GM18868 (cell line): ENCODE measurements around the gene TTC28.

Experiments
- ATAC-seq: cut with Tn5 transposase; IDR thresholded peaks from one replicate; pipeline ENCODE4 v1.9.1; 2021; ENCODE audit warnings: mild to moderate bottlenecking, moderate library complexity; ENCODE audit not compliant: unreplicated experiment

Gene TTC28

DNA sequence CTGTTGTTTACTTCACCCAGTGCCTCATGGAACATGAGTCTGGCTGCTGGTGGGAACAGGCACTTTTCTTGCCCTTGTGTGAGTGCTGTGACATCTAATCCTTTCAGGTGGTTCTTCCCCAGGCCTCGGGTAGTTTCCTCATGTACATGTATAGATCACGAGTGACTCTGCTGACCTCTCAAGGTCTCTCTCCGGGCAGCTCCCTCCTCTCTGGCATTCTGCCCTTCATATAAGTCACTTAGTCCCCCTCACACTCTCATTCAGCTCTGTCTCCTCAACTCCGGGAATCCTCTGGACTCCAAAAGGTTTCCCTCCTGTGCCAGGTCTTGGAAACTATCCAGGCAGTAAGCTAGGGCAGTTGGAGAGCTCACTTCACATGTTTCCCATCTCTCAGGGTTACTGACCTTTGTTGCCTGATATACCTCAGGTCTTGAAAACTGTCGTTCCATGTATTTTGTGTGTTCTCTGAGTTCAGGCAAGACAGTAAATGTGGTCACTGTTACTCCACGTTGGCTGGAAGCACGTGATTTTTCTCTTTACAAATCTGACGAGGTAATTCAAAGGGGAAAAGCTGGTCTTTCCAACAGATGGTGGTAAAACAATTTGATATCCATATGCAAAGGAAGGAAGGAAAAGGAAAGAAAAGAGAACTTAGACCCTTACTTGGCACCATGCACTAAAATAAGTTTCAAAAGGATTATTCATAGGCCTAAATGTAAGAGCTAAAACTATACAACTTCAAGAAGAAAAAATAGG, 720.1 kb downstream of the TTC28 start:
- ATAC-seq = no peak

DNA sequence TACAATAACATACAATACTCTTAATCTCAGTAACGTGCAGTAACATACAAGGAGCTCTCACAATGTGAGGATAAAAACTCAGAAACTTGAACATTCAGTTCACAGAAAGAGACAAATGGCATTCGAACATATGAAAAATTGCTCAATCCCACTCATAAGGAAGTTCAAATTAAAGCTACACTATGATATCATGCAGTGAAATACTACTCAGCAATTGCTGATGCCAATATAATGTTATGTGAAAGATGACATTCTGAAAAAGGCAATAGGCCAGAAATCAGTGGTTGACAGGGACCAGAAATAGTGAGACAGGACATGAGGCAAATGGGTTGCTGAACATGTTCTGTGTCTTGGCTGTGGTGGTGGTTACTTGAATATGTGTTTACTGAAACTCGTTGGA, 726.9 kb downstream of the TTC28 start:
- no peak for ATAC-seq

GRCh38 chr22:27952091-27952490, 727.5 kb downstream of the TTC28 start:
- ATAC-seq = no peak

GRCh38 chr22:27949421-27949820, 730.2 kb downstream of the TTC28 start:
- no peak for ATAC-seq

DNA sequence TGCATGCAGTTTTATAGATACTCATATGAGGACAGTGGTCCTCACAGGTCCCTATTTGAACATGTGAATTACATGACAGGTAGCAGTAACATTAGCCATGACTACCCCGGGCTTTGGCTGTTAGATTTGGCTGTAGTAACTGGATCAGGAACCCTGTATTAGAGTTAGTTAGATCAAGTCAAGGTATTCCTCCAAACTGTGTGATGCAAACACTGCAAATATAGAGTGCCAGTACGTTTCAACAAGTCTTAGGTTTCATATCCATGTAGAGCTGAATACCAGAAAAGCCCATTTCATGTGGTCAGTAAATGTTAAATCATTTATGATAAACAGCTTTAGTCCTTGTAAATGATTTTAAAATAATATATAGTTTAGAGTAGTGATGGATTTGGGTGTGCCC, 731.1 kb downstream of the TTC28 start:
- no peak for ATAC-seq

- no peak for ATAC-seq
Observed at GRCh38 chr22:27947448-27947847, 732.2 kb downstream of the TTC28 start.

DNA sequence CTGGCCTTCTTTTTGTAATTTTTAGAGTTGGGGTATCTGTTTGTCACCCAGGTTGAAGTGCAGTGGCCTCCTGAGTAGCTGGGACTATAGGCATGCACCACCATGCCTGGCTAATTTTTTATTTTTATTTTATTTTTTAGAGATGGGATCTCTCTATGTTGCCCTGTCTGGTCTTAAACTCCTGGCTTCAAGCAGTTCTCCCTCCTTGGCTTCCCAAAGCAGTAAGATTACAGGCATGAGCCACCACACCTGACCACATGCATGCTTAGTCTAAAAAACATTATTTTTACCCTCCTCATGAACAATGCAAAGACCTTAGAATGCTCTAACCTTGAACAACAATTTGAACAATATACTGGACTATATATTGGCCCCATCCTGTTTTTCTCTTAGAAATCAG, 738.5 kb downstream of the TTC28 start:
- no peak for ATAC-seq

DNA sequence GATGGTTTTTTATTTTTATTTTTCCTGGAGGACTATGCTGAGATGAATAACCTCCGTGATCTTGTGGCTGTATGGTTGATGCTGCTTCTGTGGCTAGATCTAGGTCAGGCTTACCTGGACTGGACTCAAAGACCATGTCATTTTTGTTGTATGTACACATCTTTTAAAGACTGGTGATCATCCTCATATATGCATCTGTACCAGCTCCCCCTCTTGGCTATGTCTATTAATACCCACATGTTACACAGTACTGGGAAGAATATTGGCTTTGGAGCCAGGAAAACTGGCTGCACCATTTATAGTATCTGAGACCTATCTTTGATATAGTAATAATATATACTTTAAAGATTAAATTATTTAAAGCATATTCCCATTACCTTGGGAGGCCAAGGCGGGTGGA, 742.2 kb downstream of the TTC28 start:
- no peak for ATAC-seq

DNA sequence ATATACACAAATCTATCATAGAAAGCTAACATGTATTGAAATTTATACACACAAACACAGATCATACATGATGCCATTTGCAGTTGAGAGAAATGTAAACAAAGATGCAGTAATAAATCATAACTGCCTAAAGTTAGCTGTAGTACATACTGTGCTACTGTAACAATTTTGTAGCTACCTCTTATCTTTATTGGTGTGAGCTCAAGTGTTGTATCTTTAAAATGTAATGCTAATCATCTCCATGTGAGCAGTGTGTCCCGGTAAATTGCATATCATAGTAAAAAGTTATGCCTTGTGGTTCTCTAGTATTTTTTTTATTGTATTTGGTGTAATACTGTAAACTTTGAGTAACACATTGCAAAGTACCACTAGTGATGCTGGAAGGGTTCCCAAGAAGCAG, 743.7 kb downstream of the TTC28 start:
- ATAC-seq = no peak

DNA sequence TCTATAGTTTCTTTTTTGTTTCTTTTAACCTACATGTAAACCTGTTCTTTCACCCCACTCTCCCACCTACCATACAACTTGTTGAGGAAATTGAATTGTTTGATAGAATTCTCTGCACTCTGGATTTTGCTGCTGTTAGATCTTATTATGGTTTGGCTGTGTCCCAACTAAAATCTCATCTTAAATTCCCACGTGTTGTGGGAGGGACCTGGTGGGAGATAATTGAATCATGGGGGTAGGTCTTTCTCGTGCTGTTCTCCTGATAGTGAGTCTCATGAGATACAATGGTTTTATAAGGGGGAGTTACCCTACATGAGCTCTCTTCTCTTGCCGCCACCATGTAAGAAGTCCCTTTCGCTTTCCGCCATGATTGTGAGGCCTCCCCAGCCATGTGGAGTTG, 745.6 kb downstream of the TTC28 start:
- ATAC-seq = no peak

DNA sequence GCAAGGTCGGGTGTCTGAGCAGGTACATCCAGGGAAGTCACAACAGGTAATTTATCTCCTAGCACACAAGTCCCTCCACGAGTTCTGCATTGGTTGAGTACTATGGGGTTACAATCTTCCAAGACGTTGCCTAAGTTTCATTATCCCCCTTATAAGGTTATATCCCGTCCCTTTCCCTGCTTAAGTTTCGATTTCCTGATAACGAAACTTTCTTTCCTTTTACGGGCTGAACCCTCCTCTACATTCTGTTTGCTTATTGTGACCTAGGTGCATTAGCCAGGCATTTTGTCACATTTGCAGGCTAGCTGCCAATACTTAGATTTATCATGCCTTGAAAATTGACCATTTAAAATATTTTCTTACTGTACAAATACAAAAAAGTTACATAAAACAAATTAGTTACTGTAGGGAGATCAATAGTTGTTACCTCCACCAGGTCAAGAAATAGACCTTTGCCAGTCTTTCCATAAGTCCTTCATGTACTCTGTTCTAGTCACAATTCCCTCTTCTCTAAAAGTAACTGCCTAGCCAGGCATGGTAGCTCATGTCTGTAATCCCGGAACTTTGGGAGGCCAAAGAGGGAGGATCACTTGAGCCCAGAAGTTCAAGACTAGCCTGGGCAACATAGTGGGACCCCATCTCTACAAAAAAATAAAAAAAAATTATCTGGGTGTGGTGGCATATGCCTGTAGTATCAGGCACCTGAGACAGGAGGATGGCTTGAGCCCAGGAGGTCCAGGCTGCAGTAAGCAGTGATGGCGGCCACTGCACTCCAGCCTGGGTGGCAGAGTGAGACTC, 746.3 kb downstream of the TTC28 start:
- ATAC-seq = no peak

GRCh38 chr22:27930331-27931060, 749.1 kb downstream of the TTC28 start:
- ATAC-seq = no peak
